ENCODE measurements around the gene PGAP2. TPM values are rescaled to one million over a fixed set of nuclear protein-coding genes. Genes with fewer than 3 reads are reported as not detected.

The PGAP2 gene
- total and polyA plus RNA-seq, 2 of the 13 experiments (the other 11 are each of a cell fraction or from before 2014, with no cell fraction given), result 21.5 to 47.8 TPM

DNA sequence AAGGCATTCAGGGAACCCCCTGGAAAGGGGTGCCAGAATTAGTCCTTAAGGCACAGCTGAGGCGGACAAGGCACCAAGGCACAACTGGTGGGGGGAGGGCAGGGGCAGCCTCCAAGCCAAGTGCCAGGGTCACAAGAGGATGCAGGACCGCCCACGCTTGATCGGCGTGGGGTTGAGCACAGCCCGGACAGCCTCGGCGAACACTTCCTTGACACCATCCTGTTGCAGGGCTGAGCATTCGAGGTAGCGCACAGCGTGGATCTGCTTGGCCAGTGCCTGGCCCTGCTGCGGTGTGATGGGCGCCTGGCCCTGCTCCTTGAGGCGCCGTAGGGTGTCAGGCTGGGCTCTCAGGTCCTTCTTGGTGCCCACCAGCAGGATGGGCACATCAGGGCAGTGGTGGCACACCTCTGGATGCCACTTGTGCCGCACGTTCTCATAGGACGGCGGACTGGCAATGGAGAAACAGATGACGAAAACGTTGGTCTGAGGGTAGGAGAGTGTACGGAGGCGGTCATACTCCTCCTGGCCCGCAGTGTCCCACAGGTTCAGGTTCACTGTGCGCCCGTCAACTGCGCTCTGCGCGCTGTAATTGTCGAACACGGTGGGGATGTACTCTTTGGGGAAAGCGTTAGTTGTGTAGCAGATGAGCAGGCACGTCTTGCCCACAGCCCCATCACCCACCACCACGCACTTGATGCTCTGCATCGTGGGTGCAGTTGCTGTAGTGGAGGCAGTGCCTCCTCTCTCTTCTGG, 19.2 kb downstream of the PGAP2 start (continued):
- TF ChIP-seq FOXP1 (IDR thresholded peaks at IDR 0.05) (no peak), FOXP1 (CRISPR knock-in tag; IDR thresholded peaks at IDR 0.05) (no peak), ZBTB7B (CRISPR knock-in tag; IDR thresholded peaks at IDR 0.05) (no peak), AGO2 (optimal IDR thresholded peaks at IDR 0.05; ENCODE audit: low read depth, low read length) (peak; percentile 24), ZNF549 (CRISPR knock-in tag; IDR thresholded peaks at IDR 0.05) (no peak), HCFC1 (IDR thresholded peaks at IDR 0.05; ENCODE audit: low read depth, low read length) (no peak), SRF (IDR thresholded peaks at IDR 0.05; ENCODE audit: low read depth, low read length) (no peak), HMG20A (CRISPR knock-in tag; IDR thresholded peaks at IDR 0.05; ENCODE audit: borderline replicate concordance) (no peak), THYN1 (CRISPR knock-in tag; IDR thresholded peaks at IDR 0.05; ENCODE audit: borderline replicate concordance, low read depth) (no peak)
- TF ChIP-seq, protein P1, sequence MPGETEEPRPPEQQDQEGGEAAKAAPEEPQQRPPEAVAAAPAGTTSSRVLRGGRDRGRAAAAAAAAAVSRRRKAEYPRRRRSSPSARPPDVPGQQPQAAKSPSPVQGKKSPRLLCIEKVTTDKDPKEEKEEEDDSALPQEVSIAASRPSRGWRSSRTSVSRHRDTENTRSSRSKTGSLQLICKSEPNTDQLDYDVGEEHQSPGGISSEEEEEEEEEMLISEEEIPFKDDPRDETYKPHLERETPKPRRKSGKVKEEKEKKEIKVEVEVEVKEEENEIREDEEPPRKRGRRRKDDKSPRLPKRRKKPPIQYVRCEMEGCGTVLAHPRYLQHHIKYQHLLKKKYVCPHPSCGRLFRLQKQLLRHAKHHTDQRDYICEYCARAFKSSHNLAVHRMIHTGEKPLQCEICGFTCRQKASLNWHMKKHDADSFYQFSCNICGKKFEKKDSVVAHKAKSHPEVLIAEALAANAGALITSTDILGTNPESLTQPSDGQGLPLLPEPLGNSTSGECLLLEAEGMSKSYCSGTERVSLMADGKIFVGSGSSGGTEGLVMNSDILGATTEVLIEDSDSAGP (CRISPR knock-in tag; IDR thresholded peaks at IDR 0.05; ENCODE audit: borderline replicate concordance), result 0 out of 2 replicates have a peak, but pooled peaks have one; percentile 22

DNA sequence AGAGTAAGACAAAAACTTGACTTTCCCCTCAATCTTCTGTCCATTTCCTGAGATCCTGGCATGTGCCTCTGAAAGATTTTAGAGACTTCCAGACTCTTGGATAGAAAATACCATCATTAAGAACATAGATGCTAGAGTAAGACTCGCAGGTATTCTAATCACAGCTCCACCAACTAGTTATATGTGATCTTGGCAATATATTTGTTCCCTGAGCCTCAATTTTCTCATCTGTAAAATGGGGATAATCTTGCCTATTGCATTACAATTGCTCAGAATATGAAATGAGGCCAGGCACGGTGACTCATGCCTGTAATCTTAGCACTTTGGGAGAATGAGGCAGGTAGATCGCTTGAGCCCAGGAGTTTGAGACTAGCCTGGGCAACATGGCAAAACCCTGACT, 21.7 kb downstream of the PGAP2 start:
- no peak for ATAC-seq
- intact Hi-C loops (cut with micrococcal nuclease; ENCODE audit: unreplicated experiment), result no loop called here
- Histone ChIP-seq H3K4me3 (replicated peaks in 1 of 3; ENCODE audit: insufficient read depth in 1 of 3, low read depth in 2 of 3, low read length in 3 of 3) (no peak overlapping the region), H2AFZ (ENCODE audit: low read length) (no peak overlapping the region), H3K79me2 (ENCODE audit: insufficient read depth, low read length) (peaks cover 6% of the 10 kb centered on the region), H3K36me3 (replicated peaks in 1 of 2; ENCODE audit: control insufficient read depth in 1 of 2, insufficient read depth in 2 of 2, low read length in 2 of 2) (peaks cover 11 to 37% of the 10 kb centered on the region in 2 experiments; a peak in 4 of 5 replicates), H3K4me2 (ENCODE audit: low read depth, low read length) (no peak overlapping the region), H3K27ac (ENCODE audit: extremely low read length, insufficient read depth, low read length) (no peak overlapping the region), H3K4me1 (ENCODE audit: insufficient read depth, low read length) (peaks cover 25% of the 10 kb centered on the region), H3K9ac (ENCODE audit: insufficient read depth, low read depth, low read length) (no peak overlapping the region), H3K9me3 (ENCODE audit: low read length) (no peaks in the 10 kb centered on the region), H3K27me3 (ENCODE audit: control insufficient read depth in 1 of 2, insufficient read depth in 2 of 2, low read length in 2 of 2) (no peaks in the 10 kb centered on the region), H4K20me1 (ENCODE audit: insufficient read depth, low read length) (no peaks in the 10 kb centered on the region; the same call in 1 of the 2 replicates)
- in situ Hi-C loops (cut with HindIII; ENCODE audit: extremely low pct_ligation_motif_present, low pct_unique_long_range_greater_than_20kb), result no loop called here
- BruUV-seq (replicated peaks), result no TSS peak
- FAIRE-seq, result no peak
- WGBS (ENCODE audit: low lambda C conversion rate), result 97% methylated on average over 3 of the region's 3 CpGs
- no peak for TF ChIP-seq NCOR1 (IDR thresholded peaks at IDR 0.05; ENCODE audit: borderline replicate concordance, low read length)
- TF ChIP-seq, protein P2, sequence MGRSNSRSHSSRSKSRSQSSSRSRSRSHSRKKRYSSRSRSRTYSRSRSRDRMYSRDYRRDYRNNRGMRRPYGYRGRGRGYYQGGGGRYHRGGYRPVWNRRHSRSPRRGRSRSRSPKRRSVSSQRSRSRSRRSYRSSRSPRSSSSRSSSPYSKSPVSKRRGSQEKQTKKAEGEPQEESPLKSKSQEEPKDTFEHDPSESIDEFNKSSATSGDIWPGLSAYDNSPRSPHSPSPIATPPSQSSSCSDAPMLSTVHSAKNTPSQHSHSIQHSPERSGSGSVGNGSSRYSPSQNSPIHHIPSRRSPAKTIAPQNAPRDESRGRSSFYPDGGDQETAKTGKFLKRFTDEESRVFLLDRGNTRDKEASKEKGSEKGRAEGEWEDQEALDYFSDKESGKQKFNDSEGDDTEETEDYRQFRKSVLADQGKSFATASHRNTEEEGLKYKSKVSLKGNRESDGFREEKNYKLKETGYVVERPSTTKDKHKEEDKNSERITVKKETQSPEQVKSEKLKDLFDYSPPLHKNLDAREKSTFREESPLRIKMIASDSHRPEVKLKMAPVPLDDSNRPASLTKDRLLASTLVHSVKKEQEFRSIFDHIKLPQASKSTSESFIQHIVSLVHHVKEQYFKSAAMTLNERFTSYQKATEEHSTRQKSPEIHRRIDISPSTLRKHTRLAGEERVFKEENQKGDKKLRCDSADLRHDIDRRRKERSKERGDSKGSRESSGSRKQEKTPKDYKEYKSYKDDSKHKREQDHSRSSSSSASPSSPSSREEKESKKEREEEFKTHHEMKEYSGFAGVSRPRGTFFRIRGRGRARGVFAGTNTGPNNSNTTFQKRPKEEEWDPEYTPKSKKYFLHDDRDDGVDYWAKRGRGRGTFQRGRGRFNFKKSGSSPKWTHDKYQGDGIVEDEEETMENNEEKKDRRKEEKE (IDR thresholded peaks at IDR 0.05), result no peak
- peak; percentile 88 for TF ChIP-seq ZNF629 (CRISPR knock-in tag; conservative IDR thresholded peaks at IDR 0.05)
- TF ChIP-seq SIX1 (CRISPR knock-in tag; IDR thresholded peaks at IDR 0.05; ENCODE audit: borderline replicate concordance), result no peak
- no peak for TF ChIP-seq NAIF1 (CRISPR knock-in tag; IDR thresholded peaks at IDR 0.05; ENCODE audit: borderline replicate concordance)
- TF ChIP-seq HNRNPH1 (optimal IDR thresholded peaks at IDR 0.05; ENCODE audit: low read depth, low read length), result no peak
- CTCF ChIA-PET (ENCODE audit: low intra/inter-chr PET ratio, low total read pairs), result no interaction called here
- POLR2A ChIA-PET, result no interaction called here
- no peak for DNase-seq (ENCODE audit: low spot score)

Data from HepG2 (cell line).